ENCODE data around the gene IQCH. TPM values are rescaled to one million over a fixed set of nuclear protein-coding genes. Genes with fewer than 3 reads are reported as not detected.

Gene IQCH
- total and polyA plus RNA-seq, 10 donors, result 0.12 to 2.3 (median 1.3) TPM

DNA sequence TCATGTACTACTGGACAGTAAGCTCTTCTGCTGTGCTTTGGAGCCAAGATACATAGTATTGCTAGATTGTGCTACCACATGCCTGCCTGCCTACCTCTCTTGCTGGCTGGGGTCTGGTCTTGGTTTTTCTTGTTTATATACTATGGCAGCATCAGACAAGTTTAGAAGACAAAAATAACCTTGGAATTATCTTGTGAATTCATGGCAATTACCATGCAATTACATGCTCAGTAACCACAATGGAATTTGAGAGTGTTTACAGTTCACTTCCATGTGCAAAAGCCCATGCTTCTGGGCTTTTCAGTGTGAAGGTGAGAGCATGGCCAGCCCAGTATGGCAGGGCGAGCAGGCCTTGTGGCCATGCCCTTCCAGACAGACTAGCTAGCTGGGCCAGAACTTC lies 218.4 kb downstream of the IQCH start:
- 91 to 100% (median 100%) methylated on average over 1 of the region's 1 CpG for WGBS, 5 donors
- intact Hi-C loops (cut with DNase I; ENCODE audit: low total_unique reads), result no loop called here
- no peaks in the 10 kb centered on the region for H3K4me1 ChIP-seq
- no peak overlapping the region for H3K27ac ChIP-seq
- no peak for TF ChIP-seq POLR2A (IDR thresholded peaks at IDR 0.05)
- DNase-seq, result no peak
- H3K9me3 ChIP-seq, result no peaks in the 10 kb centered on the region
- H3K36me3 ChIP-seq, result no peaks in the 10 kb centered on the region
- H3K4me3 ChIP-seq, result no peak overlapping the region
- H3K27me3 ChIP-seq (replicated peaks in 1 of 7), result no peaks in the 10 kb centered on the region

DNA sequence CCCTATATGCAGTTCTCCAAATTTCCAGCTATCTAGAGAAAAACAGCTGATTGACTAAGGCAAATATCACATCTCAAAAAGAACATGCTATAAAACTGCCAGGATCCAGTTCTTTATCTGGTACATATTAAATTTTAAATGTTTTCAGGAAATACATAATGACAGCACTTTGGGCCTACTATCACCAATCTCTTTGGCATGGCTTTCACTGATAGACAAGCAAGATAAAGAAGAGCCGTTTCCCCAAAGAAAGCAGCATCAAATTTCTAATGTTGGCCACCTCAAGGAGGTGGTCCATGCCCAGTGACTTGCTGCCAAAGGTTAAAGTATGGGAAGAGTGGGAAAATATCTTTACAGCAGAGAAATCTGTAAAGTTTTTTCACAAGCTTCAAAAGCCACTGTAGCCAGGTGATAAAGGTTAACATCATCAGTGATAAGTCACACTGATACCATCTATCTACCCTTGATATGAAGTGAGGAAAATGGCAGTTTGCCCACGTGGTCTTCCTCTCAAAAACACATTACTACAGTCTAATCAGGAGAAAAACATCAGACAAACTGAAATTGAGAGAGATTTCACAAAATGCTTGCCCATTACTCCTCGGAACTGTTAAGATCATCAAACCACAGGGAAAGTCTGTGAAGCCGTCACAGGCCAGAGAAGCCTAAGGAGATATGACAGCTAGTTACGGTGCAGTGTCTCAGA lies 220.0 kb downstream of the IQCH start:
- no peak for DNase-seq
- no peaks in the 10 kb centered on the region for H3K36me3 ChIP-seq
- WGBS, 5 donors, result 79 to 87% (median 80%) methylated on average over 5 of the region's 5 CpGs
- H3K27ac ChIP-seq, result no peak overlapping the region
- no peaks in the 10 kb centered on the region for H3K27me3 ChIP-seq (replicated peaks in 1 of 7)
- H3K4me1 ChIP-seq, result no peaks in the 10 kb centered on the region
- TF ChIP-seq POLR2A (IDR thresholded peaks at IDR 0.05), result no peak
- TF ChIP-seq POLR2AphosphoS5 (IDR thresholded peaks at IDR 0.05), result no peak
- H3K4me3 ChIP-seq, result no peak overlapping the region
- H3K9me3 ChIP-seq, result no peaks in the 10 kb centered on the region
- intact Hi-C loops (cut with DNase I; ENCODE audit: low total_unique reads), result no loop called here

DNA sequence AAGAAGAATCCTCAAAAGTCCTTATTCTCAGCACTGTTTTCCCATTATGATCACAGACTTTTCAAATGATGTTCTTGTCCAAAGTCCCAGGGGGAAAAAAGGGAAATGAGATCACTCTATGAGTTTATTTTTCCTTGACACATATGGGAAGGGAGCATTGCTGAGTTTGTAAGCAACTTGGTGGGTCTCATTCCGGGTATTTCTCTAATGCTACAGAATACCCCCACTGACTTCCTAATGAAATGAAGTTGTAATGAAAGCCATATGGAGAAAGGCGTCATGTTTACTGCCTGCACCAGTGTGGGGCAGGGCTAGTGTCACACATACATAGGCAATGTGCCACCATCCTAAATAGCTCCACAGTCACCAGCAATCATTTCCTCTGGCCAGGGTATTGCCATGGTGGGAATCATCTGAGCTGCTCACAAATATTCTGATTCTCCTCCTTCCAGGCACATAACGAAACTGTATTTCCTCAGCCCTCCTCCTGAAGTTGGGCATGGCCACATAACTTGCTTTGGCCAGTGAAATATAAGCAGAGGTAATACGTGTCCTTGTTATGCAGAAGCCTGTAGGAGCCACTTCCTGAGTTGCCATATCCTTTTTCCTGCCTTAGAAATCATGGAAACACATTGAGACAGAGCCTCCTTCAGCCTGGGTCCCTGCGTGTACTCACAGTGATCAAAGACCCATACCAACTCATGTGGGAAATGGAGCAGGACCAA lies 225.4 kb downstream of the IQCH start:
- no peak overlapping the region for H3K27ac ChIP-seq
- WGBS, 5 donors, result 65 to 81% (median 71%) methylated on average over 5 of the region's 5 CpGs
- DNase-seq, result no peak
- H3K36me3 ChIP-seq, result no peaks in the 10 kb centered on the region
- intact Hi-C loops (cut with DNase I; ENCODE audit: low total_unique reads), result no loop called here
- H3K9me3 ChIP-seq, result peaks cover 0 to 7% (median 1%) of the 10 kb centered on the region in 8 donors
- H3K4me3 ChIP-seq, result no peak overlapping the region
- no peak for TF ChIP-seq POLR2A (IDR thresholded peaks at IDR 0.05)
- TF ChIP-seq, protein P1, sequence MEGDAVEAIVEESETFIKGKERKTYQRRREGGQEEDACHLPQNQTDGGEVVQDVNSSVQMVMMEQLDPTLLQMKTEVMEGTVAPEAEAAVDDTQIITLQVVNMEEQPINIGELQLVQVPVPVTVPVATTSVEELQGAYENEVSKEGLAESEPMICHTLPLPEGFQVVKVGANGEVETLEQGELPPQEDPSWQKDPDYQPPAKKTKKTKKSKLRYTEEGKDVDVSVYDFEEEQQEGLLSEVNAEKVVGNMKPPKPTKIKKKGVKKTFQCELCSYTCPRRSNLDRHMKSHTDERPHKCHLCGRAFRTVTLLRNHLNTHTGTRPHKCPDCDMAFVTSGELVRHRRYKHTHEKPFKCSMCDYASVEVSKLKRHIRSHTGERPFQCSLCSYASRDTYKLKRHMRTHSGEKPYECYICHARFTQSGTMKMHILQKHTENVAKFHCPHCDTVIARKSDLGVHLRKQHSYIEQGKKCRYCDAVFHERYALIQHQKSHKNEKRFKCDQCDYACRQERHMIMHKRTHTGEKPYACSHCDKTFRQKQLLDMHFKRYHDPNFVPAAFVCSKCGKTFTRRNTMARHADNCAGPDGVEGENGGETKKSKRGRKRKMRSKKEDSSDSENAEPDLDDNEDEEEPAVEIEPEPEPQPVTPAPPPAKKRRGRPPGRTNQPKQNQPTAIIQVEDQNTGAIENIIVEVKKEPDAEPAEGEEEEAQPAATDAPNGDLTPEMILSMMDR (IDR thresholded peaks at IDR 0.05 in 8 of 11, conservative IDR thresholded peaks at IDR 0.05 in 3 of 11), result no peak
- TF ChIP-seq POLR2AphosphoS5 (IDR thresholded peaks at IDR 0.05), result no peak
- H3K27me3 ChIP-seq (replicated peaks in 1 of 7), result no peaks in the 10 kb centered on the region
- no peaks in the 10 kb centered on the region for H3K4me1 ChIP-seq

DNA sequence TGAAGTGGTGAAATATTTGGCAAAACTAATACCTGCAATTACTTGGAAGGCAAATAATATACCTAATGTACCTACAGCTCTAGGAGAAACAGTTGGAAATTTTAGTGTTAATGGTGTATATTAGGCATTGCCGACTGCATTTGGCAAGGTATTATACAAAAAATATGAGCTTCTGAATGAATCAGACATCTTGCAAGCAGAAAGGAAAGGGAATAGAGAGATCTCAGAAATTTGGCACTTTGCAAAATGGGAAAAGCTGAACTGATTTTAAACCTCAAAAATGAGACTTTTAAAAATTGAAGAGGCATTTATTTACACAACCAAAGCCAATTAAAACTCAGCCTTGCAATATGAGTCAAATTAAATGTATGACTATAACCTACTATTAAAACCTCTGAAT lies 226.2 kb downstream of the IQCH start:
- no peak for DNase-seq
- TF ChIP-seq, protein P1 (IDR thresholded peaks at IDR 0.05 in 8 of 11, conservative IDR thresholded peaks at IDR 0.05 in 3 of 11), result no peak
- TF ChIP-seq POLR2AphosphoS5 (IDR thresholded peaks at IDR 0.05), result no peak
- TF ChIP-seq POLR2A (IDR thresholded peaks at IDR 0.05), result no peak
- Histone ChIP-seq H3K4me3 (no peak overlapping the region), H3K27ac (no peak overlapping the region), H3K4me1 (no peaks in the 10 kb centered on the region), H3K36me3 (no peaks in the 10 kb centered on the region), H3K9me3 (peaks cover 0 to 11% (median 7%) of the 10 kb centered on the region in 8 donors), H3K27me3 (replicated peaks in 1 of 7) (no peaks in the 10 kb centered on the region)
- WGBS, 5 donors, result 87 to 97% (median 91%) methylated on average over 1 of the region's 1 CpG
- intact Hi-C loops (cut with DNase I; ENCODE audit: low total_unique reads), result no loop called here

DNA sequence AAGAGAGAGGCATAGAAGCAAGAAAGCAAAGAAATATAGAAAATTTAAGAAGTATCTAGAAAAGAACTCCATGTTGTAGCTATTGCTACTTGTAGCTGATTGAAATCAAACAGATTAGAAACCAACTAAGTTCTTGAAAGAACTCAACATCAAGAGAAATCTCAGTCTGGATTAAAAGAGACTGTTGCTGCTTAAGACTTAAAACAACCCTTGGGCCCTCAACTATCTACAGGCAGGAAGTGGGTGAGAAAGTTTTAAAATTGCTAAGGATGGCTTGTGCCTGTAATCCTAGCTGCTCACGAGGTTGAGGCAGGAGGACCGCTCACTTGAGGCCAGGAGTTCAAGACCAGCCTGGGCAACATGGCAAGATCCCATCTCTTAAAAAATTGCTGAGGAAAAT lies 227.1 kb downstream of the IQCH start:
- Histone ChIP-seq H3K9me3 (peaks cover 0 to 11% (median 7%) of the 10 kb centered on the region in 8 donors), H3K27ac (no peak overlapping the region), H3K4me1 (no peaks in the 10 kb centered on the region), H3K4me3 (no peak overlapping the region), H3K27me3 (replicated peaks in 1 of 7) (no peaks in the 10 kb centered on the region), H3K36me3 (no peaks in the 10 kb centered on the region)
- intact Hi-C loops (cut with DNase I; ENCODE audit: low total_unique reads), result no loop called here
- no peak for DNase-seq
- no peak for TF ChIP-seq POLR2A (IDR thresholded peaks at IDR 0.05)
- TF ChIP-seq, protein P1 (IDR thresholded peaks at IDR 0.05 in 8 of 11, conservative IDR thresholded peaks at IDR 0.05 in 3 of 11), result no peak
- no peak for TF ChIP-seq POLR2AphosphoS5 (IDR thresholded peaks at IDR 0.05)
- WGBS, 5 donors, result 79 to 95% (median 90%) methylated on average over 2 of the region's 2 CpGs
